Measurements from ENCODE around the gene ATG4B. TPM values are rescaled to one million over a fixed set of nuclear protein-coding genes. Genes with fewer than 3 reads are reported as not detected.
"Not testable (repeated sequence)": the region's sequence is repeated elsewhere in the genome, so short reads cannot be mapped to it uniquely, and the experiment has no call there.

ATG4B gene
- total and polyA plus RNA-seq, 2 of the 4 experiments (the other 2 are of a cell fraction), result 113 to 146 TPM

GRCh38 chr2:241662731-241663130 lies 25.2 kb downstream of the ATG4B start:
- H3K14ac ChIP-seq (replicated peaks; ENCODE audit: low read depth, low read length); H2AFZ ChIP-seq (replicated peaks; ENCODE audit: low read length, poor library complexity); H4K5ac ChIP-seq (ENCODE audit: low read depth, low read length); H3K4me3 ChIP-seq (ENCODE audit: insufficient read depth, low read depth, low read length); H3K27me3 ChIP-seq (ENCODE audit: control insufficient read depth, insufficient read depth, low read length); CTCF ChIA-PET; POLR2A ChIA-PET (ENCODE audit: unreplicated experiment); H3K4me2 ChIP-seq (ENCODE audit: low read depth, low read length); H3K56ac ChIP-seq (ENCODE audit: extremely low read depth, insufficient read depth, low read length); H2BK5ac ChIP-seq (ENCODE audit: low read depth, low read length, poor library complexity, severe bottlenecking); H3K9me1 ChIP-seq (ENCODE audit: insufficient read depth, low read length); H2BK20ac ChIP-seq (ENCODE audit: low read depth, low read length); dilution Hi-C loops (cut with HindIII; ENCODE audit: low sequenced_read_pairs, unreplicated experiment); H2BK120ac ChIP-seq (ENCODE audit: low read depth, low read length); intact Hi-C loops (cut with micrococcal nuclease); H3K9ac ChIP-seq (ENCODE audit: low read depth, low read length); BruUV-seq (replicated peaks); H3K18ac ChIP-seq (ENCODE audit: low read depth, low read length); H2AK9ac ChIP-seq (replicated peaks; ENCODE audit: low read depth, low read length, poor library complexity); H3K9me3 ChIP-seq (ENCODE audit: control insufficient read depth, insufficient read depth, low read length); H2AK5ac ChIP-seq (ENCODE audit: low read depth, low read length); ATAC-seq (ENCODE audit: low read depth); H2BK15ac ChIP-seq (ENCODE audit: low read depth, low read length); H3K27ac ChIP-seq (ENCODE audit: insufficient read depth, low read length); H3K23ac ChIP-seq (ENCODE audit: low read depth, low read length); H3K4ac ChIP-seq (ENCODE audit: low read depth, low read length); H4K91ac ChIP-seq (ENCODE audit: insufficient read depth, low read depth, low read length); H4K8ac ChIP-seq (ENCODE audit: low read depth in 2 of 2, low read length in 2 of 2); DNase-seq: not testable (repeated sequence)
- peaks cover 3 to 18% of the 10 kb centered on the region in 2 experiments for H3K79me1 ChIP-seq (ENCODE audit: low read depth in 1 of 2, low read length in 2 of 2)
- 92% methylated on average over 12 of the region's 24 CpGs; no CpG with 5 or more reads in 1 of the 2 experiments for WGBS, 2 experiments (ENCODE audit: extremely low coverage in 2 of 2, insufficient read length in 1 of 2)
- peaks cover 15% of the 10 kb centered on the region for H3K4me1 ChIP-seq (ENCODE audit: control insufficient read depth, insufficient read depth, low read length)
- H4K20me1 ChIP-seq (ENCODE audit: insufficient read depth, low read length), result peaks cover 16% of the 10 kb centered on the region
- in situ Hi-C loops (cut with MboI; ENCODE audit: low sequenced_read_pairs), result loop anchor here (25.0 kb wide), 1 partner anchor 800 kb away; the partner anchor contains the start of gene AGXT
- peaks cover 25% of the 10 kb centered on the region for H3K36me3 ChIP-seq (ENCODE audit: control insufficient read depth, insufficient read depth, low read length)
